Measurements from ENCODE around the gene TSPAN6. TPM values are rescaled to one million over a fixed set of nuclear protein-coding genes. Genes with fewer than 3 reads are reported as not detected.

Gene TSPAN6
- total and polyA plus RNA-seq, 2 donors (not counting 1 experiment from before 2014, with no cell fraction given) = 29.2 to 34.1 TPM

GRCh38 chrX:100647095-100647494, 10.5 kb upstream of the TSPAN6 start:
- H3K27ac ChIP-seq (ENCODE audit: insufficient read depth, low read length) = peak overlapping the region; percentile 13
- peak overlapping the region; percentile 10 for H3K4me2 ChIP-seq (ENCODE audit: extremely low read depth, insufficient read depth, low read length)
- peaks cover 33% of the 10 kb centered on the region for H3K4me1 ChIP-seq (ENCODE audit: control insufficient read depth, extremely low read depth, insufficient read depth, low read length)
- no peaks in the 10 kb centered on the region for H4K20me1 ChIP-seq (ENCODE audit: control insufficient read depth, extremely low read depth, insufficient read depth, low read length)
- no peaks in the 10 kb centered on the region for H3K36me3 ChIP-seq (ENCODE audit: control insufficient read depth, insufficient read depth, low read length)
- H2AFZ ChIP-seq (ENCODE audit: low read length) = no peak overlapping the region
- peak; percentile 39 to 51 for DNase-seq (ENCODE audit: low read depth in 2 of 2)
- no peak overlapping the region for H3K9ac ChIP-seq (ENCODE audit: insufficient read depth, low read length)
- no peaks in the 10 kb centered on the region for H3K9me3 ChIP-seq (ENCODE audit: control insufficient read depth, insufficient read depth, low read depth, low read length)
- H3K4me3 ChIP-seq (replicated peaks in 1 of 4; ENCODE audit: control extremely low read depth in 1 of 4, insufficient read depth in 1 of 4, low read depth in 3 of 4, low read length in 4 of 4) = no peak overlapping the region
- H3K79me2 ChIP-seq (ENCODE audit: control insufficient read depth, insufficient read depth, low read length) = peaks cover 12% of the 10 kb centered on the region
- H3K27me3 ChIP-seq (ENCODE audit: control insufficient read depth, insufficient read depth, low read length) = no peaks in the 10 kb centered on the region
- TF ChIP-seq CTCF (conservative IDR thresholded peaks at IDR 0.05 in 1 of 2, IDR thresholded peaks at IDR 0.05 in 1 of 2; ENCODE audit: low read depth in 1 of 2, low read length in 2 of 2) (no peak), EZH2 (IDR thresholded peaks at IDR 0.05; ENCODE audit: low read length, missing control alignments) (no peak)

GRCh38 chrX:100645106-100645505, 8.5 kb upstream of the TSPAN6 start:
- H3K27me3 ChIP-seq (ENCODE audit: control insufficient read depth, insufficient read depth, low read length) = no peaks in the 10 kb centered on the region
- peaks cover 27% of the 10 kb centered on the region for H3K4me1 ChIP-seq (ENCODE audit: control insufficient read depth, extremely low read depth, insufficient read depth, low read length)
- no peak overlapping the region for H2AFZ ChIP-seq (ENCODE audit: low read length)
- no peaks in the 10 kb centered on the region for H3K36me3 ChIP-seq (ENCODE audit: control insufficient read depth, insufficient read depth, low read length)
- H3K27ac ChIP-seq (ENCODE audit: insufficient read depth, low read length) = peak overlapping the region; percentile 88
- peaks cover 12% of the 10 kb centered on the region for H3K79me2 ChIP-seq (ENCODE audit: control insufficient read depth, insufficient read depth, low read length)
- H3K4me3 ChIP-seq (replicated peaks in 1 of 4; ENCODE audit: control extremely low read depth in 1 of 4, insufficient read depth in 1 of 4, low read depth in 3 of 4, low read length in 4 of 4) = peak overlapping the region; percentile 45 to 82 (median 64)
- peak overlapping the region; percentile 65 for H3K9ac ChIP-seq (ENCODE audit: insufficient read depth, low read length)
- TF ChIP-seq CTCF (conservative IDR thresholded peaks at IDR 0.05 in 1 of 2, IDR thresholded peaks at IDR 0.05 in 1 of 2; ENCODE audit: low read depth in 1 of 2, low read length in 2 of 2) = no peak
- no peak for TF ChIP-seq EZH2 (IDR thresholded peaks at IDR 0.05; ENCODE audit: low read length, missing control alignments)
- no peaks in the 10 kb centered on the region for H3K9me3 ChIP-seq (ENCODE audit: control insufficient read depth, insufficient read depth, low read depth, low read length)
- H3K4me2 ChIP-seq (ENCODE audit: extremely low read depth, insufficient read depth, low read length) = peak overlapping the region; percentile 76
- H4K20me1 ChIP-seq (ENCODE audit: control insufficient read depth, extremely low read depth, insufficient read depth, low read length) = no peaks in the 10 kb centered on the region
- DNase-seq (ENCODE audit: low read depth in 2 of 2) = peak in 1 of 2 donors; percentile 43

GRCh38 chrX:100643956-100644860, 7.6 kb upstream of the TSPAN6 start, which contains the start of gene SRPX2:
Gene SRPX2 (plus strand): TSS chrX:100644199. CDS start chrX:100646323, 2,124 bp downstream.
- Histone ChIP-seq H3K9ac (ENCODE audit: insufficient read depth, low read length) (peak within 1 kb of the TSS; percentile 65), H3K79me2 (ENCODE audit: control insufficient read depth, insufficient read depth, low read length) (peaks cover 12% of the 10 kb centered on the region), H3K27ac (ENCODE audit: insufficient read depth, low read length) (peak within 1 kb of the TSS; percentile 88), H2AFZ (ENCODE audit: low read length) (no peak within 1 kb of the TSS), H3K4me3 (replicated peaks in 1 of 4; ENCODE audit: control extremely low read depth in 1 of 4, insufficient read depth in 1 of 4, low read depth in 3 of 4, low read length in 4 of 4) (peak within 1 kb of the TSS; percentile 45 to 82 (median 64)), H3K4me2 (ENCODE audit: extremely low read depth, insufficient read depth, low read length) (peak within 1 kb of the TSS; percentile 76), H4K20me1 (ENCODE audit: control insufficient read depth, extremely low read depth, insufficient read depth, low read length) (no peaks in the 10 kb centered on the region), H3K4me1 (ENCODE audit: control insufficient read depth, extremely low read depth, insufficient read depth, low read length) (peaks cover 26% of the 10 kb centered on the region), H3K9me3 (ENCODE audit: control insufficient read depth, insufficient read depth, low read depth, low read length) (no peaks in the 10 kb centered on the region), H3K27me3 (ENCODE audit: control insufficient read depth, insufficient read depth, low read length) (no peaks in the 10 kb centered on the region), H3K36me3 (ENCODE audit: control insufficient read depth, insufficient read depth, low read length) (no peaks in the 10 kb centered on the region)
- peak; percentile 90 to 91 for DNase-seq (ENCODE audit: low read depth in 2 of 2)
- no peak for TF ChIP-seq CTCF (conservative IDR thresholded peaks at IDR 0.05 in 1 of 2, IDR thresholded peaks at IDR 0.05 in 1 of 2; ENCODE audit: low read depth in 1 of 2, low read length in 2 of 2)
- TF ChIP-seq EZH2 (IDR thresholded peaks at IDR 0.05; ENCODE audit: low read length, missing control alignments) = no peak
